C4-2B (cell line): Measurements from ENCODE around the gene GABRA5.

Experiments used
- ZFX ChIP-seq: fragments of 450-650 bp; IDR thresholded peaks from 2 replicates; pipeline ENCODE4 v1.6.1; 2017
- TF ChIP-seq, protein P1 (sequence below): fragments of 450-650 bp; conservative IDR thresholded peaks from 2 replicates; pipeline ENCODE4 v1.5.1; 2017; ENCODE audit warnings: mild to moderate bottlenecking

DNA sequence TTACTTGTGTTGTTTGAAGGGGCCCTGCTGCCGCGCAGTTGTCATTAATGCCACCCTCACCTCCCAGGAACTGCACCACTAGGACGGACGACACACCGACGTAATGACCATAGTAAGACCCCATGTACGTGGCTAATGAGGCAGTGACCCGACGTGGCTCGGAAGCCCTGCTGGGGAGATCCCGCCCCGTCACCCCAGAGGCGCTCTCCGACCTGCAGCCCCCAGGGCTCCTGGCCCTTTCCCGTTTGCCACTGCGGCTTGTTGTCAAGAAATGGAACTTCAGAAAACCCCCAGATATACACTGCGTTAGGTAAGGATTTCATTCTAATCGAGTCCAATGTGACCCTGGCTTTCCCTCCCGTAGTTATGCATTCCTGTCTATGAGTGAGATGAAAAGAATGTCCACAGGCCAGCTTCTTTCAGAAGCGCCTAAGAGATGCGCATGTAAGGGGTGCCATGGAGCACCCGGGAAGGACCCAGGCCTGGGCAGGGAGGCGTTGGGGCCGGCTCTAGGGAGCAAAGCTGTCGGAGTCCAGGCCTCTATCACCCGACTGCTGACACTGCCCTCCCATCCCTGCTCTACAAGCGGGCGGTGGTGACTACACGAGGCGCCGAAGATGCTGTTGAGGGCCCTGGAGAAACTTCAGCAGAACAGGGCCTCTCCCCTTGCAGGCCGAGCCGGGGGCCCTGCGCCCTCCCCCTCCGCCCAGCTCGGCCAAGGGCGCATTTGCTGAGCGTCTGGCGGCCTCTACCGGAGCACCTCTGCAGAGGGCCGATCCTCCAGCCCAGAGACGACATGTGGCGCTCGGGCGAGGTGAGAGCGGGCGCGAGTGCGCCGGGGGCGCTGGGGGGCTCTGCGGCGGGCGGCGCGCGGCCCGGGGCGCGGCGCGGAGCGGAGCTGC lies at the start of gene GABRA5:
- TF ChIP-seq, protein P1, sequence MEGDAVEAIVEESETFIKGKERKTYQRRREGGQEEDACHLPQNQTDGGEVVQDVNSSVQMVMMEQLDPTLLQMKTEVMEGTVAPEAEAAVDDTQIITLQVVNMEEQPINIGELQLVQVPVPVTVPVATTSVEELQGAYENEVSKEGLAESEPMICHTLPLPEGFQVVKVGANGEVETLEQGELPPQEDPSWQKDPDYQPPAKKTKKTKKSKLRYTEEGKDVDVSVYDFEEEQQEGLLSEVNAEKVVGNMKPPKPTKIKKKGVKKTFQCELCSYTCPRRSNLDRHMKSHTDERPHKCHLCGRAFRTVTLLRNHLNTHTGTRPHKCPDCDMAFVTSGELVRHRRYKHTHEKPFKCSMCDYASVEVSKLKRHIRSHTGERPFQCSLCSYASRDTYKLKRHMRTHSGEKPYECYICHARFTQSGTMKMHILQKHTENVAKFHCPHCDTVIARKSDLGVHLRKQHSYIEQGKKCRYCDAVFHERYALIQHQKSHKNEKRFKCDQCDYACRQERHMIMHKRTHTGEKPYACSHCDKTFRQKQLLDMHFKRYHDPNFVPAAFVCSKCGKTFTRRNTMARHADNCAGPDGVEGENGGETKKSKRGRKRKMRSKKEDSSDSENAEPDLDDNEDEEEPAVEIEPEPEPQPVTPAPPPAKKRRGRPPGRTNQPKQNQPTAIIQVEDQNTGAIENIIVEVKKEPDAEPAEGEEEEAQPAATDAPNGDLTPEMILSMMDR: peak; percentile 88
- TF ChIP-seq ZFX: no peak
